SK-N-DZ (cell line): ENCODE data around the gene CHAF1A.

Experiments
- DNase-seq: peaks from one replicate; pipeline ENCODE4 v3.0.0-alpha.2; 2015; ENCODE audit warnings: low spot score

CHAF1A gene

DNA sequence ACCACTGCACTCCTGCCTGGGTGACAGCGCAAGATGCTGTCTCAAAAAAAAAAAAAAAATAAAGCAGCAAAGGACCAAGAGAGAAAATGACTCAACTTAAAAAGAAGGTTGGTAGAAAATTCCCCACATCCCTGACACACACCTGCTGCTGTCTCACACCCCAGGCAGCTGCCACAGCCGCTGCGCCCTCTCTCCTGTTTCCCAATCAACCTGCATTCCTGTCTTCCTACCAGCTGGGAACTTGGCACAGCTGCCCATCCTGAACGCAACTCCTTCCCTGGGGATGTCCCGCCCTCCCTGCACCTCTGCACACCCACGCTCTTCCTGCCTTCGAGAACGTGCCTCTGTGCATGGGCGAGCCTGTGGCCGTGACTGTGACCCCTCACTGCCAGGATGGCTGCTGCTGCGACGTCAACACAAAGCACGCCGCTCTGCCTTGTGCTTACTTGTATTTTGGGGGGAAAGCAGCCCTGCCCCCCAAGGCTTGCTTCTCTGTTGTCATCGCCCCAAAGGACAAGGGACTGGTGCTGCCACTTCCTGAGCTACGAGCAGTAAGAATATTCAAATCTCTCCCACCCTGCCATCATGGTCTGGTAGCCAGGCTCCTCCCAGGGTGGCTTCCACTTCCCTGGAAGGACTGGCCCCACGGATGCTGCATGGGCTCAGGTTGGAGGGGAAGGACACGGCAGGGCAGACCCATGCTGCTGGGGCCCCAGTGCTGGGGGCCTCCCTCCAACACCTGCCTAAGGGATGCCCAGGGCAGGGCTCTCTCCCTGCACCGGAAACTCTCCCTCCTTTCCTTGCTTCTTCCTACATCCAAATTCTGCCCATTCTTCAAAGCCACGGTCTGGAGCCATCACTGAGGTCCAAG lies 22.8 kb upstream of the CHAF1A start:
- no peak for DNase-seq

DNA sequence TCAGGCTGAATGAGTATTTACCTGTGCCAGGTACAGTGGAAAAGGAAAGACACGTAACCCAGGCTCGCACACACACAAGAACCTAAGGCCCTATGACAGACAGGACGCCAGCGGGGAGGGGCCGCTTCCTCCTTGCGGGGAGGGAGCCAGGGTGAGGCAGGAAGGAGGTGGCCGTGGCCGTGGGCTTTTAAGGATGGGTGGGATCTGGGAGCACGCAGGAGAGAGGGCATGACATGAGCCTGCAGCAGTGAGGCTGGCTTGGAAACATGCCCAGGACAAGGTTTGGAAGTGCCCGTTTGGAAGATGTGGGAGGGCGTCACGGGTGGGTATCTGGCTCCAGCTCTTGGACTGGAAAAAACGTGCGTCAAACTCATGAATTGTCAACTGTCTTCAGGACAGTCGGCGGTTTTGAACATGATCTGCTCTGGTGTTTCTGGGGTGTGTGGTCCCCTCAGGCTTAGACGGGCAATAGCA lies 22.1 kb upstream of the CHAF1A start:
- DNase-seq: no peak

DNA sequence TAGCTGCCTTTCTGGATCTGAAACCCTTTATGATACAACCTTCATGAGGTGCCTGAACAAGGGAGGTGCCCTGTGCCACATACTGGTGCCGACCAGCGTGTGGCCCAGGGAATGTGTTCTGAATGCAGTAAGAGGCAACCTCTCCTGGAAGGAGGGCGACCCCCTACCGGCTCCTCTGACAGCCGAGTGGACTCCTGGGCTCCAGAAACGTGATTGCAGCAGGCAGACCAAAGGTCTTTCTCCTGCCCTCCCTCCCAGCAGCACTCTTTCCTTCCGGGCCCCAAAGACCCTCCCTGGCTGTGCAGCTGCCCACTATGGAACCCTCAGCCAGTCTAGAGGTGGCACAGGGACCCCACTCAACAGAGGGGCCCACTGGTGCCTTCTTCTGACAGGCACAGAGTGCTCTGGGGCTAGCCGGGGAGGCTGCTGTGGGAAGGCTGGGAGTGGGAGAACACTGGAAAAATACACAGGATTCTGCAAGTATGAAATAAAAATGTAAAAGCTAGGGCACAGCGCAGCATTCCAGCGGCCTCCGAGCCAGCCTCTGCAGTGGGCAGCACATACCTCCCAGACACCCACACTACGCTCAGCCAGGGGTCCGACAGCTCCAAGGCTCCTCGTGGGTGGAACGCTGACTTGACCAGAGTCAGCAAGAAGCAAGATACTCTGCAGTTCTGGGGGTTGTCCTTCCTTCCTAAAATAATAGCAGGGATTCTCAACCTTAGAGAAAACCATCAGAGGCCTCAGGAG lies 17.0 kb upstream of the CHAF1A start:
- no peak for DNase-seq

DNA sequence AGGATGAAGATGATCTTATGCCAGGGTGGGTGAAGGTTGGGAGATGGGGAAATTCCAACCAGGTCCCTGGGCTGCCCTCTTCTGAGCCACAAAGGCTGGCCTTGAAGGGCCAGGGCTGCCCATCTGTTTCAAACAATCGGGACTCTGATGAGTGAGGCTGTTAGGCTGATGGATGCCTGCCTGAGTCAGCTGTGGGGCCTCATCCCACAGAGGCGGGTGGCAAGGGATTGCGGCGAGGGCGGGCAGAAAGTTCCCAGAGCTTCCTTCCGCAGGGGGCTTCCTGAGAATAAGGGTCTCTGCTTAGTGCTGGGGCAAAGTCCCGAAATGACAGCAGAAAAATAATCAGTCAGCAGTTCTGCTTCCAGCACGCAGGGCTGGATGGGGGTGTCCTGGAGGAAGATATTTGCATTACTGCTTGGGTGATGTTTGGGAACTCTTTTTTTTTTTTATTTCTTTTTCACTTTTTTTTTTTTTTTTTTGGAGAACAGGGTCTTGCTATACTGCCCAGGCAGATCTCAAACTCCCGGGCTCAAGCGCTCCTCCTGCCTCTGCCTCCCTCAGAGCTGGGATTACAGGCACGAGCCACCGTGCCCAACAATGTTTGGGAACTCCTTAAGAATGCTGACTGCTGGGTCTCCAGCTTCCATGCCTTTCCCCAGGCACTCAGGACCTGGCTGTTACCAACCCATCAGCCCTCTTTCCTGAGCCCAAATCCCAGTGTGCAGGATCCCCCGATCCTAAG lies 16.2 kb upstream of the CHAF1A start:
- no peak for DNase-seq

DNA sequence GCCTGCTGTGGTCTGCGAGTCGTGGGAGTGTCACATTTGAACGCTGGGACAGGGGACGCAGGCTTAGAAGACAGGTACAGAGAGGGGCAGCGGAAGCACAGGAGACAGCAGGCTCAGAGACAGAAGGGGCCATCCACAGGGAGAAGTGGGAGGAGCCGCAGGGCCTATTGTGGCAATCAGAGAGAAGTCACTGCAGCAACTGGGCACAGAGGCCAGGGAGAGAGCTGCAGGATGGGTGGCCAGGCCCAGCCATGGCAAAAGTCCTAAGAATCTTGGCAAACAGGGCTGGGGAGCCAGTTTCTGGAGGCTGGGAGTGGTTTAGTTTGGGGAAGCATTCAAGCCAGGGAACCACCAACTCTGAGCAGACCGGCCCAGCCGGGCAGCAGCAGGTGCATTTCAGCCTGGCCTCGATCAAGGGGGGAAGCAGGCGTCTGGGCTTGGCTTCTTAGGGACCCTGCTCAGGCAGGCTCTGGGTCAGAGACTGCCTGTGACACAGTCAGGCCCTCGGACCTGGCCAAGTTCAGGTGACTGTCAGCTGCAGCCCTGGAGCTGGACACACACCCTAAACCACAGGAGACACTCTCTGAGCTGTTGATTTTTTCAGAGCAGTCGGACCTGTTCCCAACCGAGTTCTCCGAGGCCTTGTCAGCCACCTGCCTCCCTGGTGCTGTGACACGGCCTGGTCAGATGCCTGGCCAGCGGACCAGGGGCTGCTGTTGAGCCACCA lies 13.9 kb upstream of the CHAF1A start:
- no peak for DNase-seq

DNA sequence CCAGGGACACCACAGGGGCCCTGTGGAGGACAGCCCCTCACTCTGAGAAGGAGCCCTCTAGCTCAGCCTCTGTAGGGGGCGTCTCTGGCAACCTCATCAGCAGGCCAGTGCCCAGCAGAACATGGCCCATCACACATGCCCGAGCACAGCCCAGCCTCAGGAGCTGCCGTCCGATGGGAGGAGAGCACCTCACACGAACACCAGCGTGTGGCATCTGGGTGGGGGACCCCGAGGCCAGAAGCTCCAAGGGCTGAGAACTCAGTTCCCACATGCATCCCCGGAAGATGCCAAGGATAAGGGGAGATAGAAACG lies 13.4 kb upstream of the CHAF1A start:
- no peak for DNase-seq

DNA sequence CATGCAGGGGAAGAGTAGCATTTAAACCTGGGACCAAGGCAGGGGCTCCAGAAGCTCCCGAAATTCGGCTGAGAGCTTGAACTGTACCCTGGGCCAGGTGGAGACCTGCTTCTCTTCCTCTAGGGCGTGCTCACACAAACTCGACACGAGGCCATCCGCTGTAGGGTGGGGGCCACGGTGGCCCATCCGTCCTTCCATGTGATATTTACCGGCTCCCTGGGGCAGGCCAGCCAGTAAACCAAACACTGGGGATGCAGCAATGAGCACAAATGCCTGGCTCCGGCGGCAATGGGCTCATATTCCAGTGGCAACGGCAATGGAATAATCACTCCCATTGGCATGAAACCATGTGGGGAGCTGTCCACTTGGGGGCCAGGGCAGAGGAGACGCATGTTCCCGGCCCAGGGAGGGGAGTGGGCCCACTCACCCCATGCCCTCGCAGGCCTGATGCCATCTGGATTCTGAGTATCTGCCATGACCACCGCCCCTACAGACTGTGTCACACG lies 12.9 kb upstream of the CHAF1A start:
- DNase-seq: no peak

DNA sequence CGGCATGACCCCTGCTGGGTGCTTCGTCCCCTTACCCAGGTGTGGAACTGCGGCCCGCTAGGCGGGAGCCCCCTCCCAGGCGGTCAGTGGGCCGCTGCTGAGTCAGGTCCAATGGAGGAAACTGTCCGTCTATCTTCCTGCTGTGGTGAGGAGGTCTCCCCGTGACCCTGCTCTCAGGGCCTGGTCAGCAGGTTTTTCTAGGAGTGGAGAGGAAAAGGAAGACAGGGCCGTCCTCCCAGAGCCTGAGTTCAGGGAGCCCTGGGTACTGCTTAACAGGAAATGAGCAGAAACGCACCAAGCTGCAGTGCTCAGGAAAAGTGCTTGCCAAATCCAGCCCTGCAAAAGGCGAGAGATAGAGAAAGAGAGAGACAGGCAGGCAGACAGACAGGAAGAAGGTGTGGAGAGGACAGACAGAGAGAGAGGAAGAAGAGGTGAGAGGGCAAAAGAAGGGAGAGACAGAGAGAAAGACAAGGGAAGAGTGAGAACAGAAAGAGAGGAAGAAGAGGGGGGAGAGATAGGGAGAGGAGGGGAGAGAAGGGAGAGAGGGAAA lies 12.3 kb upstream of the CHAF1A start:
- no peak for DNase-seq

DNA sequence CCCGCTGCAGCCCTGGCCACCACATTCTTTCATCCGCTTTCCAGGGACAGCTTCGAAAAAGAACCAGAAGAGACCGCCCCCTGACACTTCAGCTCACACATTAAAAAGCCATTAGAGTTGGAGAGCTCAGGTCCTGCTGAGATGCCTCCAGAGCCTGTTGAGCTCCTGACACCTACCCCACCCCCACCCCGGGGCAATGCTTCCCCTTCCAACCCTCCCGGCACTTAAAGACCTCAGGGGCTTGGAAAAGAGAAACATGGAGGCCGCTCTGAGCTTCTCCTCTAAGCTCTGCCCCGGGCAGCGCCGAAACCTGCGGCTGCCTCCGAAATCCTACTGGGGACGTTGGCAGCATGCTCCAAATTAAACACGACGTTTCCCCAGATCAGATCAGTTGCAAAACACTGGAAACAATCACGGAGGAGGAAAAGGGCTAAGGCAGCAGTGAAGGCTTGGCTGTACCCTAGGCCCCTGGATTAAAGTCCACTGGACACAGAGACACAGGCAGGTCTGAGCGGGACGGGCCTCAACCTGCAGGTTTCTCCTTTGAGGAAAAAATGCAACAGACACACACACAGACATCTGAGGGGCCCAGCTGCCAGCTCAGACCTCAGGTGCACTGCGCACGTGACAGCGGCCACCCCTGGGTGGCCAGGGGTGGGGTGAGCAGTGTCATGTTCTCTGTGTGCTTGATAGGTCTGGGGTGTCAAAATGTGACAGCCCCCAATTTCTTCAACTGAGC lies 11.7 kb upstream of the CHAF1A start:
- no peak for DNase-seq

DNA sequence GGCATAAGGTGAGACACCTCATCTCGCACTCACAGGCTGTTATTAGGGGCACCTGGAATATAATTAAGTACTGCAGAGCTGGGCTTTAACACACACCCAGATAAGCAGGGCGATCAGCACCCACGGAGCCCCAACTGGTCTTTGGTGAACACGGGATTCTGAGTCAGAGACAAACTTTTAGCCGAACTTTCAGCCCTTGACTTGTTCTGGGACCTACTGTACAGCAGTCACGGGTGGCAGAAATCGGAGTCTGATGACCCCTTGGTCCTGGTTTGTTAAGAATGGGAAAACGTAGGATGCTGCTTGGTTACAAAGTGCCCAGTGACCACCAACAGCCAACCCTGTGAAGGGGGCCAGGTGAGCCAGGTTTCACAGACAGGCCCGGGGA lies 11.1 kb upstream of the CHAF1A start:
- no peak for DNase-seq

DNA sequence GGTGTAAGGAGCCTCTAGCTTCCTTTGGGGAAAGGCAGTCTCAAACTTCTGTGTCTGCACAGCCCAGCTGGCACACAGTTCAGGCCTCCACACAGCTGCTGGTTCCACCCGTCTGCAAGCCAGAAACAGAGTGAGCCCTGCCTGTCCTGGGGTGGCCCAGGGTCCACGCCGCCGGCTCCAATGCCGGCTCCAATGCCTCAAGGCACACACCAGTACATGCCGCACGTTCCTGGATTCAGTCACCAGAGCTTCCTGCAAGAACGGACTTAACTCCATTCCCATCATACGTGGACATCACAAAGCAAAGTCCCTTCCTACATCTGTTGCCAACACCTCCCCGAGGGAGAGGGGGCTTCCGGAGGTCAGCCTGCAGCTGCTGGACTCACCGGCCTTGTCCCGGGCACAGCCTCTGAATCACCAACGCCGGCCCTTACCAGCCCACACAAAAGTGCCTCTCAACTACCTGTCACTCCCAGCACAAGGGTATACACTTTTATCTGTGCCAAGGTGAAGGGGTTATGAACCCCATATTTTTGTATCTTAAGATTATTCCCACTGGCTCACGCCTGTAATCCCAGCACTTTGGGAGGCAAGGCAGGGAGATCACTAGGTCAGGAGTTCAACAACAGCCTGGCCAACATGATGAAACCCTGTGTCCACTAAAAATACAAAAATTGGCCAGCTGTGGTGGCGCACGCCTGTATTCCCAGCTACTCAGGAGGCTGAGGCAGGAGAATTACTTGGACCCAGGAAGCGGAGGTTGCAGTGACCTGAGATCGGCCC lies 10.5 kb upstream of the CHAF1A start:
- no peak for DNase-seq

DNA sequence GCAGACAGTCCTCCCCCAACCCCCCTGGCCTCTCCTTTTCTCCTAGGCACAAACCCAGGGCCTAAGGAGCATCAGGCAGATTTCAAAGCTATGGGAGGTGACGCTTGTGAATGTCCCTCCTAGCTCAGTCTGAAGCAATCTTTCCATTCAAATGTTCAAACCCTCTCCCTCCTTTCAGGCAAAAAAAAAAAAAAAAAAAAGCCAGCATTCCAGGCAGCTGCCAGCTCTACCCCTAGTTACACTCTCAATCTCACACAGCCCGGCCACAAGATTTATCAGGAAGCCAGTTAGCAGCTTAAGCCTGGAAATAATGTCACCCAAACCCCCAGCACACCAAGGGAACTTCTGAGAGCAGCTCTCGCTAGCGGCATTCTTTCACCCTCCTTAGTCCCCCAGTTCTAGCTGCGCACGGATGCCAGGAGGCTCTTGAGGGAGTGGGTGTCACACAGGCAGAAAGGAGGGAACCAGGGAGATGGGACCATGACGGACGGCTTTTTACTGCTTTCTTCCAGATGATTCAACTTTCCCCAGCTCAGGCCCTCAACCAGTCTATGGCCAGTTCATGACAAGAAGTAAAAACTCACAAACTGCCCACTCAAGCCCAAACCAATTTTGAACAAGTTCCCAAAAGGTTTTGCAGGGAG lies 8.4 kb upstream of the CHAF1A start:
- DNase-seq: no peak

DNA sequence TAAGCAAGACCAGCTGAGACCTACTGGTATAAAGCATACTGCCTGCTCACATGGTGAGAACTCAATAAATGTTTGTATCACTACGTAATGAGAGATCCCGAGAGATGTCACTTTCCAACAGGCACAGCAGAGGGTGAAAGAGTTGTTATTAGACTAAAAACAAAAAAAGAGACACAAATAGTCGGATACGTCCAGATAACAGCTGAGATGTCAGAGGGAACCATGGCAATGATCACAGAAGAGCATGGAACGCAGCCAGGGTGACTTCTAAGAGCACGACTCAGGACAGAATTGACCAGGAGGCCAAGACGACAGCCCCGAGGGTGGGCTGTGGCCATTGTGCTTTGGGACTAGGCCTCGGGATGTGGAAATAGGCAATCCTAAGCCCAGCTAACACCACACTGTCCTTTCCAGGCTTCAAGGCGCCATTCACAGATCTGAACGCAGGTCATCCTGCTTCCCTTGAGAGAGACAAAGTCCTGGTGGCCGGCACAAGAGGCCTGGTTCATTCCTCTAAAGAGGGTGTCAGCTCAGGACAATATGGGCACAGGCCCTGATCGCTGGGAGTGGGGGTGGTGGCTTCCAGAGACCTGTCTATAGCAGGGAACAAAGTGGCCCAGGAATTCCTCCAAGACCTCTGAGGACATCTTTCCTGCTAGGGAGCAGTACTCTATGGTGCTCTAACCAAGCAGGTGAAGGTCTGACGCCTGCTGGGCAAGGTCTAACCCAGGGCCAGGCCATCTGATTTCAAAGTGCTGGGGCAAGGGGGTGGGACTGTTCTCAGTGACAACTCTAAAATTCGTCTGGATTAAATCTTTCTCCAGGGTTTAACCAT lies 5.3 kb upstream of the CHAF1A start:
- DNase-seq: no peak

DNA sequence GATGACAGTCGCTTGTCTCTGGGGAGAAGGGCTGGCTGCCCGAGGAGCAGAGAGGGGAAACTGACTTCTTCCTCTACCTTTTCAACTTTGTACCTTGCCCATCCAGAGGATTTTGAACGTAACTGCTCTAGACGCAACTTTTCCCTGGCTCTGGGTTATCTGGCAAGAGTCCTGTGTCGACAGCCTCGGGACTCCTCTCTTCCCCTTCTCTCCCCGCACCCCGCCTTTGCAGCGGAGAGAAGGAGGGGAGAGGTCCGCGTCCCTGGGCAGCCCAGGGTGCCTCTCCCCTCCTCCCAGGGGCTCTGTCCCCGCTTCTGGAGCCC lies 2.7 kb upstream of the CHAF1A start:
- DNase-seq: peak; percentile 18

DNA sequence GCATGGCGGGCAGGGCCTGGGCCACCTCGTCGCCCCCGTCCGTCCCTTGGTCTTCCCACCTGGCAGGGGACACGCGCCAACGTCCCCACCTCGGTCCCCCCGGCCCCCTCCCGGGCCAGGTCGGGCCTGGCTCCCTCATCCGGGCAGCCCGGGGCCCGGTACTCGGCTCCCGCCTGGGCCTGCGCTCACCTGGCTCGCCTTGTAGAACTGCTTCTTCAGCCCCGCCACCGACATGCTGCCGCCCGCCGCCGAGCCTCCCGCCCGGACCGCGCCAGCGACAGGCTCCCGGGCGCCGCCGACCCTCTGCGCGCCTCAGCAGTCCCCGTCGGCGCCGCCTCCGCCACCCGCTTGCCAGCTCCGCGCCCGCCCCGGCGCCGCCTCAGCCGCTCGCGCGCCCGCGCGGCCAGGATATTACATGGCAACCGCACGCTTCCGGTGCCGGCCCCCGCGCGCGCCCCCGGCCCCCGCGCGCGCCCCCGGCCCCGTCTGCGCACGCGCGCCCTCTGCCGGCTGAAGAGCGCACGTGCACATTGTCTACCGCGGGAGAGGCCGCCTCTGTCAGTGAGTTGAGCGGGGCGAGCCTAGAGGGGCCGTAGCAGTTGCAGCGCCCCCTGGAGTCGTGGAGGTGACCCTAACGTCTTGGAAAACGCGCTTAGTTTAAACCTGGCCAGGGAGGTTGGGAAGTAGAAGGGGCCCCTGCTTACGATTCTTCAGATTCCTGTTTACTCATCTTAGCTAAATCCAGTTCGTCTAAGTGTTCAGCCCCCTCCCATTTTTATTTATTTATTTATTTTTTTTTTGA lies 2.1 kb upstream of the CHAF1A start, which contains the start of gene SH3GL1:
Gene SH3GL1, minus strand, starts transcription at position 413 of the 802 bp plus-strand sequence. Its CDS starts 179 bp downstream, at position 234.
- DNase-seq: peak; percentile 88

DNA sequence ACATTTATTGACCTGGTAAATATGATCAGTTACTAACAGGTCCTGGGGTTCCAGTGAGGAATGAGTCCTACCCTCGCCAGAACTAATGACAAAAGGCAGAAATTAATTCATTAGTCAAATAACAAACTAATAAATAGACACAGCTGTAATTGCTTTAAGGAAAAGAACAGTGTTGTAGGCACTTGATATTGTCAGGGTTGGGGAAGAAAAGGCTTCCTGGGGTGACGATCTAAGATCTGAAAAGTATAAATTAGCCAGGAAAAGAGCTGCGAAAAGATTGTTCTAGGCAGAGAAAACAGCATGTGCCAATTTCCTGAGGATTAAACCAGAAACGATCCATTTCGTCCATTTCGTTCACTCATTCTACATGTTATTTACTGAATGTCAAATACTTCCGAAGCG lies 670 bp upstream of the CHAF1A start:
- DNase-seq: no peak

DNA sequence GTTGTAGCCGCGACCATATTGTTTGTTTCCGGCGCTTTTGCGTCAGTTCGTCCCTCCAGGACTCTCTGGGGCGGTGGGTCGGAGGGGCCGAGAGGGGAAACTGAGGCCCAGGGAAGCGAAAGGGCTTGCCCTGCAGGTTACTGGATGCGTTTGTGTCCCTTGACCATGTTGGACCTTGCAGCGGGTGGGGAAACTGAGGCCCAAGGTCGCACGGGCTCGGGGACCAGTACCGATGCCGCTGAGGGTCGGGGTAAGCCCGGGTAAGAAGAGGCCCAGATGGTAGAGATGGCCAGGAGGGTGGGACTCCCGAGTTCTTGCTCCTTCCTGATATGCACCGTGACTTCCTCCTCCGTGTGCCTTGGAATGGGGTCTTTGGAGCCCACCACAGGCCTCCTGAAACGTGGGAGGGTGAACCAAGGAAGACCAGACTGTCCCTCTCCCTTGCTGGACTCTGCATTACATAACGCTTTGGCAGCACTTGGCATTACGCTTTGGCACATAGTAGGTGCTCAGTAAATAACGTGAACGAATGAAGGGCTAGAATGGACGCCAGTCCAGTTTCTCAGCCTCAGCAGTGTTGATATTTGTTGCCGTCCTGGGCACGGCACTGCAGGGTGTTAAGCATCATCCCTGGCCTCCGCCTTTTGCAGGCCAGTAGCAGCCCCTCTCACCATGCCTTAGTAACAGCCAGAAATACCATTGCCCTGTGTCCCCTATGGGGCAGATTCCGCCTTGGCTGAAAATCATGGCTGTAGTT lies 743 bp downstream of the CHAF1A start:
- DNase-seq: peak; percentile 18
